HT-29 (cell line): ENCODE results near the gene SARS1. TPM values are rescaled to one million over a fixed set of nuclear protein-coding genes. Genes with fewer than 3 reads are reported as not detected.

Source experiments
- DNase-seq: peaks from one replicate; pipeline ENCODE4 v3.0.0-alpha.2; 2015; ENCODE audit warnings: low spot score
- total RNA-seq: library from RNA; depleted of rRNA; stranded (reverse); fragments of >200 nt; shearing (Covaris generic); gene quantifications from 2 replicates; pipeline ENCODE4 v1.2.3, GENCODE V29; 2014

Gene SARS1
- total RNA-seq, 1 experiment from 2014 or later: 109 TPM

DNA sequence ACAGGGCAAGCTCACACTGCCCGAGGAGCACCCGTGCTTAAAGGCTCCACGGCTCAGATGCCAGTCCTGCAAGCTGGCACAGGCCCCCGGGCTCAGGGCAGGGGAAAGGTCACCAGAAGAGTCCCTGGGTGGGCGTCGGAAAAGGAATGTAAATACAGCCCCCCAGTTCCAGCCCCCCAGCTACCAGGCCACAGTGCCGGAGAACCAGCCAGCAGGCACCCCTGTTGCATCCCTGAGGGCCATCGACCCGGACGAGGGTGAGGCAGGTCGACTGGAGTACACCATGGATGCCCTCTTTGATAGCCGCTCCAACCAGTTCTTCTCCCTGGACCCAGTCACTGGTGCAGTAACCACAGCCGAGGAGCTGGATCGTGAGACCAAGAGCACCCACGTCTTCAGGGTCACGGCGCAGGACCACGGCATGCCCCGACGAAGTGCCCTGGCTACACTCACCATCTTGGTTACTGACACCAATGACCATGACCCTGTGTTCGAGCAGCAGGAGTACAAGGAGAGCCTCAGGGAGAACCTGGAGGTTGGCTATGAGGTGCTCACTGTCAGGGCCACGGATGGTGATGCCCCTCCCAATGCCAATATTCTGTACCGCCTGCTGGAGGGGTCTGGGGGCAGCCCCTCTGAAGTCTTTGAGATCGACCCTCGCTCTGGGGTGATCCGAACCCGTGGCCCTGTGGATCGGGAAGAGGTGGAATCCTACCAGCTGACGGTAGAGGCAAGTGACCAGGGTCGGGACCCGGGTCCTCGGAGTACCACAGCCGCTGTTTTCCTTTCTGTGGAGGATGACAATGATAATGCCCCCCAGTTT lies 36.9 kb downstream of the SARS1 start:
- no peak for DNase-seq

DNA sequence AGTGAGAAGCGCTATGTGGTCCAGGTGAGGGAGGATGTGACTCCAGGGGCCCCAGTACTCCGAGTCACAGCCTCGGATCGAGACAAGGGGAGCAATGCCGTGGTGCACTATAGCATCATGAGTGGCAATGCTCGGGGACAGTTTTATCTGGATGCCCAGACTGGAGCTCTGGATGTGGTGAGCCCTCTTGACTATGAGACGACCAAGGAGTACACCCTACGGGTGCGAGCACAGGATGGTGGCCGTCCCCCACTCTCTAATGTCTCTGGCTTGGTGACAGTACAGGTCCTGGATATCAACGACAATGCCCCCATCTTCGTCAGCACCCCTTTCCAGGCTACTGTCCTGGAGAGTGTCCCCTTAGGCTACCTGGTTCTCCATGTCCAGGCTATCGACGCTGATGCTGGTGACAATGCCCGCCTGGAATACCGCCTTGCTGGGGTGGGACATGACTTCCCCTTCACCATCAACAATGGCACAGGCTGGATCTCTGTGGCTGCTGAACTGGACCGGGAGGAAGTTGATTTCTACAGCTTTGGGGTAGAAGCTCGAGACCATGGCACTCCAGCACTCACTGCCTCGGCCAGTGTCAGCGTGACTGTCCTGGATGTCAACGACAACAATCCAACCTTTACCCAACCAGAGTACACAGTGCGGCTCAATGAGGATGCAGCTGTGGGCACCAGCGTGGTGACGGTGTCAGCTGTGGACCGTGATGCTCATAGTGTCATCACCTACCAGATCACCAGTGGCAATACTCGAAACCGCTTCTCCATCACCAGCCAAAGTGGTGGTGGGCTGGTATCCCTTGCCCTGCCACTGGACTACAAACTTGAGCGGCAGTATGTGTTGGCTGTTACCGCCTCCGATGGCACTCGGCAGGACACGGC lies 37.8 kb downstream of the SARS1 start:
- no peak for DNase-seq

DNA sequence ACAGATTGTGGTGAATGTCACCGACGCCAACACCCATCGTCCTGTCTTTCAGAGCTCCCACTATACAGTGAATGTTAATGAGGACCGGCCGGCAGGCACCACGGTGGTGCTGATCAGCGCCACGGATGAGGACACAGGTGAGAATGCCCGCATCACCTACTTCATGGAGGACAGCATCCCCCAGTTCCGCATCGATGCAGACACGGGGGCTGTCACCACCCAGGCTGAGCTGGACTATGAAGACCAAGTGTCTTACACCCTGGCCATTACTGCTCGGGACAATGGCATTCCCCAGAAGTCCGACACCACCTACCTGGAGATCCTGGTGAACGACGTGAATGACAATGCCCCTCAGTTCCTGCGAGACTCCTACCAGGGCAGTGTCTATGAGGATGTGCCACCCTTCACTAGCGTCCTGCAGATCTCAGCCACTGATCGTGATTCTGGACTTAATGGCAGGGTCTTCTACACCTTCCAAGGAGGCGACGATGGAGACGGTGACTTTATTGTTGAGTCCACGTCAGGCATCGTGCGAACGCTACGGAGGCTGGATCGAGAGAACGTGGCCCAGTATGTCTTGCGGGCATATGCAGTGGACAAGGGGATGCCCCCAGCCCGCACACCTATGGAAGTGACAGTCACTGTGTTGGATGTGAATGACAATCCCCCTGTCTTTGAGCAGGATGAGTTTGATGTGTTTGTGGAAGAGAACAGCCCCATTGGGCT lies 38.6 kb downstream of the SARS1 start:
- no peak for DNase-seq

DNA sequence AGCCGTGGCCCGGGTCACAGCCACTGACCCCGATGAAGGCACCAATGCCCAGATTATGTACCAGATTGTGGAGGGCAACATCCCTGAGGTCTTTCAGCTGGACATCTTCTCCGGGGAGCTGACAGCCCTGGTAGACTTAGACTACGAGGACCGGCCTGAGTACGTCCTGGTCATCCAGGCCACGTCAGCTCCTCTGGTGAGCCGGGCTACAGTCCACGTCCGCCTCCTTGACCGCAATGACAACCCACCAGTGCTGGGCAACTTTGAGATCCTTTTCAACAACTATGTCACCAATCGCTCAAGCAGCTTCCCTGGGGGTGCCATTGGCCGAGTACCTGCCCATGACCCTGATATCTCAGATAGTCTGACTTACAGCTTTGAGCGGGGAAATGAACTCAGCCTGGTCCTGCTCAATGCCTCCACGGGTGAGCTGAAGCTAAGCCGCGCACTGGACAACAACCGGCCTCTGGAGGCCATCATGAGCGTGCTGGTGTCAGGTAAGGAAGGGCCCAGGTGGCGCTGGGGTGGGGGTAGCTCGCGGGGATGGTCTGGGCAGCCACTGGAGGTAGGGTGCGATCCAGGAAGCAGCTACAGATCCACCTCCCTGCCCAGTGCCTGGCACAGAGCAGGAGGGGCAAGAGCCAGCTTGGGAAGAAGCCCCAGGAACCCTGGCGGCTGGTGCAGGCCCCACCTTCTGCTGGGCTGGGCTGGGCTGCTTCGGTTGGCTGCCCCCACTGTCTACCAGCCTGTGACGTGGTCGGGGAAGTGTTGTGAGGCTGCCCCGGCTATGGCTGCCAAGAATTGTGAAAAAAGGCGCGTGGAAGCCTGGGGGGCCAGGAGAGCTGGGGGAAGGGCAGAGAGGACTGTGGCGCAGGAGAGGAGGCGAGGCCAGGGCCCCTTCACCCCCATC lies 39.4 kb downstream of the SARS1 start:
- no peak for DNase-seq

DNA sequence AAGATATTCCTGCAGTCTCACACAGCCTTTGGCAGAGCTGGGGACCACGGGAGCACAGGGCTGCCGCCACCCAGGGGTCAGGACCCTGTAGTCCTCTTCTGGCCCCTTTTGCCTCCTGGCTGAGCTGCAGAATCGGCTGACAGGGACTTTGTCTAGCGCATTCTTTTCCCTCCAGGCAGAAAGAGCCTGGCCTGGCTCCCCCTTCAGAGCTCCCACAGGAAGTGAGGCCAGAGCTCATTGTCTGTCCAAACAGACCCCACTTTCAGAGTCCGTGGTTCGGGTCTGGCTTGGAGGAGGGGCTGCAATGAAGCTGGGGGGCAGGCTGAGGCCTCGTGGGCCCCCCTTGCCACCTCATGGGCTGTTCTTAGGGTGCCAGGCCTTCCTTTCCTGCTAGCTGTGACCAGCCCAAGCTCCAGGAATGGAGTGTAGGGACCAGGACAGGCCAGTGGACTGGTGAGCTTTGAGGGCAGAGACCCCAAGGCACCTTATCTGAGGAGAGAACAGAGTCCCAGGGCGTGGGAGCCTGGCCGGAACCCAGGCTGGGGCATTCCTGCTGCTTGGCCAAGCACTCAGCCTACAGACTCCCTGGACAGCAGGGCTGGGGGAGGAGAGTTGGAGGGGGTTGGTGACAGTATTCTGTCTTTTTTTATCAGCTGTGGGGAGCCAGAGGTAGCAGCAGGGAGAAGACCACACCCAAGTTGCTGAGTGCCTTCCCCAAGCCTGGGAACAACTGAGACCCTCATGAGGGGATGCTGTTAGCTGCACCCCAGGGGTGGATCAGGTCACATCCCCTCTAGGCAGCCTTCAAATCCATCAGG lies 40.3 kb downstream of the SARS1 start:
- no peak for DNase-seq

DNA sequence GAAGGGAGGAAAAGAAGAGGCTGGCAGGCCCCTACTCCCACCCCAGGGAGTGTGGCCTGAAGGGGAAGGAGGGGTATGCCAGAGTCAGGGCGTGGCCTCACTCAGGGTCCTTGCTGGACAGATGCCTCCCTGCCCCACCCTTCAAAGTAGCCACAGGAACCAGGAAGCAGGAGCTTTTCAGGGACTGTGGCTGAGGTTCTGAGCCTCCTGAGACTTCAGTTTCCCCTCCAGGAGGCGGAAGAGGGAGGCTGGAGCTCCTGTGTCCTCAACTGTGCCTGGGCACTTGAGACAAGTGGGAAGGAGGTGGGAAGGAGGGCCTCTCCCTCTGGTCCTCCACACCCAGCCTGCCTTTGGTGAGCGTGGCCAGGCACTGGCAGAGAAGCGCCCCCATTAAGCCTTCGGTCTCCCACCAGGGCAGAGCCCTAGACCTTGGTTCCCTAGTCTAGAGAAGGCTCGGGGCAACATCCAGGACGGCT lies 40.9 kb downstream of the SARS1 start:
- DNase-seq: no peak

DNA sequence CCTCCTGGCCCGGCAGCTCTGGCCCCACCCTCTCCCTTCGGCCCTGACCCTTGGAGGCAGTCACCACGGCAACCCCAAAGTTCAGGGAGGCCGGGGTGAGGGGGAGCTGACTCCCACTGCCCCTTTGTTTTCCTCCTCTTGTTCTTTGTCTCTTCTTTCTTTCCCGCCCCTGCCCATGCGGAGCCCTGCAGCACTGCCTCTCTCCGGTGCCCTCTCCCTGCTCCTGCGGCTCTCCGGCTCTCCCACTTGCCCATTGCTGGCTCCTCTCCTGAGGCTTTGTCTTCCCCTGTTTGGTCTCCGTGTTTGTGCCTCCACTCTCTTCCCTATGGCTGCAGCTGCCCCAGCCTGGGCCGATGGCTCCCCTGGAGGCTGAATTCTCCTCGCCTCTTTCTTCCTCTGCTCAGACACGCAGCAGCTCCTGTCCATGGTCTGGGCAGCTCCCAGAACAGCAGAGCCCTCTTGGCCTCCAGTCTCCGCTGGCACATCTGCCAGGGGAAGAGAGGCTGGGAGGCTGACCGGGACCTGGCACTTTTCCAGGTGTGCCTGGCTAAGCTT lies 41.5 kb downstream of the SARS1 start:
- DNase-seq: no peak

DNA sequence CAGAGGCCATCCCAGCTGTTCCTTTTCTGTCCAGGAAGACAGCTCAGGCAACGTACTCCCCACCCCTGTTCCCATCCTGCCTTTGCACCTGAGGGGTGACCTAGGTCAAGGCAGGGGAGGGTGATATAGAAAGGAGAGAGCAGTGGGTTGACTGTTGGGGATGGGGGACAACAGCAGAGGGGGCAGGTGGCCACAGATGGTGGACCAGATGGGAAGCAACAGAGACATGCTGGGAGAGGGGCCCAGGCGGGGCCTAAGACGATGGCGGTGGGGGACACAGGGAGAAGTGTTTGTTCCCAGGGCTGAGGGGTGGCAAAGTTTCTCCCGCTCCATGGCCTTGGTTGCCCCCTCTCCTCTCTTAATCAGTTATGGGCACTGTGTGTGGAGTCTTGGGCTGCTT lies 42.0 kb downstream of the SARS1 start:
- no peak for DNase-seq

DNA sequence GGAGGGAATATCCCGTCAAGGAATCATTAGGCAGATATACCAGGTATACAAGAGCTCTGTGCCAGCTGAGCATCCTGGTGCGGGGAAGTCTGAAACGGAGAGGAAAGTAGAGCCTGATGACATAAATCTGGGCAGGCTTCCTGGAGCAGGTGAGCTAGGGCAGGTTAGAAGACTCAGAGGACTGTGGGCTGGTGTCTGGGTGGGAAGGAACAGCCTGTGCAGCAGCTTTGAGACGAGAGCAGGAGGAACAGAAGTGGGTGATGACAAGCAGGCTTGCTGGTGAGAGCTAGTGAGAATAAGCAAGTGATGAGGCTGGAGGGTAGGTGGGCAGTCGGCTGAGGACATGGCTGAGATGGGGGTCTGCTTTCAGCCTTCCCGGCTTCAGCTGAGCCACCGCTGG lies 42.4 kb downstream of the SARS1 start:
- DNase-seq: no peak

DNA sequence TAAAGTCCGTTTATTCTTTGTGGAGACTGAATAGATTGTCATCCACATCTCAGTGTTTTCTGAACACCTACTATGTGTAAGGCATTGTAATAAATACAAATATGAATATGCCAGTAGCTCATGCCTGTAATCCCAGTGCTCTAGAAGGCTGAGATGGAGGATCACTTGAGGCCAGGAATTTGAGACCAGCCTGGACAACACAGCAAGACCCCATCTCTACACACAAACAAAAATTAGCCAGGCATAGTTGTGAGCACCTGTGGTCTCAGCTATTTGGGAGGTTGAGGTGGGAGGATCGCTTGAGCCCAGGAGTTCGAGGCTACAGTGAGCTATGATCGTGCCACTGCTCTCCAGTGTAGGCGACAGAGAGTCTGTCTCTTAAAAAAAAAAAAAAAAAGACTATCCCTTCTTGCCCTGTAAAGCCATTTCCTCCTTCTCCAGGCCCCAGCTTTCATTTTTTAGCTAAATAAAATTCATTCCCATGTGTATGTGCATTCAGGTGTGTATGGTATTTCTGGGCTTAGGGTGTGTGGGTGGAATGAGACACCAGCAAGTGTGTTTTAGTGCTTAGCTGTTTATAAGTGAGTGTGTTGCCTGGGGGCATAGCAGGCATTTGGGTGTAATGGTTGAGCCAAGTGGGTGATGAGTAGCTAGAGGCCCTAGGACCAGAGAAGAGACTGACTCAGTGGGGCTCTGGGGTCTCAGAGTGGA lies 43.4 kb downstream of the SARS1 start:
- DNase-seq: no peak

DNA sequence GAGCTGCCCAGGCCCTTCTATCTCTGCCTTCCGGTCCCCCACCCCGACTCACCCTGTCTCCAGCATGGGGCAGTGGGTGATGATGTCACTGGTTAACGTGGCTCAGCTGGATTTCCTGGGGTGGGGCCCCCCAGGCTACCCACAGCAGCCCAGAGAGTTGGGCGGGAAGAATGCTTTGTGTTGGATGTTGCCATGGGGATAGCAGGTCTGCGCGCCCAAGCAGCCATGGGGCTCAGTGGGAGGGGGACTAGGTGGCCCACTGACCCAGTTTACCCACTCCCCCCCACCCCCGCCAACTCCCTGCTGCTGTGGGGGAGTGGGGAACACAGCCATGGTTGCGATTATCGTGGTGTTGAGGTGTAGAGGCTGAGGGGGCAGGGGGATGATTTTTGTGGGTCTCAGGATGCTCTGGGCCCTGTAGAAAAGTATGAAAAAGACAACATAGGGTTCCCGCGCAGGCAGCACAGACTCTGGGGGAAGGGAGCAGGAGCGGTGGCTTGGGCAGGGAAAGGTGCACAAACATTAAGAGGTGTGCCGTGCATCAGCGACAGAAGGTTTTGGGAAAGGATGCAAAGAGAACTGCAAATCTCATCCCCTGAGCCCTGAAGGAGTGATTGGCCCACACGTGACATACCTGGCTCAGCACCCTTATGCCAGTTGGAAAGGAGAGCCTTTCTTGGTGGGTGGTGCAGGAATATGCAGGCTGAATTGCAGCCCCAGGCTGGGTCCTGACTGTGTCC lies 44.1 kb downstream of the SARS1 start:
- no peak for DNase-seq

DNA sequence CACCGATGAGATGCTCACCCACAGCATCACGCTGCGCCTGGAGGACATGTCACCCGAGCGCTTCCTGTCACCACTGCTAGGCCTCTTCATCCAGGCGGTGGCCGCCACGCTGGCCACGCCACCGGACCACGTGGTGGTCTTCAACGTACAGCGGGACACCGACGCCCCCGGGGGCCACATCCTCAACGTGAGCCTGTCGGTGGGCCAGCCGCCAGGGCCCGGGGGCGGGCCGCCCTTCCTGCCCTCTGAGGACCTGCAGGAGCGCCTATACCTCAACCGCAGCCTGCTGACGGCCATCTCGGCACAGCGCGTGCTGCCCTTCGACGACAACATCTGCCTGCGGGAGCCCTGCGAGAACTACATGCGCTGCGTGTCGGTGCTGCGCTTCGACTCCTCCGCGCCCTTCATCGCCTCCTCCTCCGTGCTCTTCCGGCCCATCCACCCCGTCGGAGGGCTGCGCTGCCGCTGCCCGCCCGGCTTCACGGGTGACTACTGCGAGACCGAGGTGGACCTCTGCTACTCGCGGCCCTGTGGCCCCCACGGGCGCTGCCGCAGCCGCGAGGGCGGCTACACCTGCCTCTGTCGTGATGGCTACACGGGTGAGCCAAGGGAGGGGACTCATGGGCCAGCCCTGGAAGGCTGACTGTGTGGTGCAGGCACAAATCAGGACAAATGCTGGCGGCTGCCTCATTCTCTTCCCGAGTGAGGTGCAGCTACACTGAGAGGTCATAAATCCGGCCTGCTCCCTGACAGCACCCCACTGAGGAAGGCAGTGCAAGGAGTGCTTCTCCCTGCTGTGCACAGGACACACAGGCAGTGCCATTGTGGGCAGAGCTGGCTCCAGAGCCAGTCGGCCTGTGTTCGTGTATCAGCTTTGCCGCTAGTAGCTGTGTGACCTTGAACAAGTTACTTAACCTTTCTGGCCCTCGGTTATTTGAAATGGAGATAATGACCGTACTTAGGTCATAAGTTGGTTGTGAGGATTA lies 45.1 kb downstream of the SARS1 start:
- DNase-seq: no peak

DNA sequence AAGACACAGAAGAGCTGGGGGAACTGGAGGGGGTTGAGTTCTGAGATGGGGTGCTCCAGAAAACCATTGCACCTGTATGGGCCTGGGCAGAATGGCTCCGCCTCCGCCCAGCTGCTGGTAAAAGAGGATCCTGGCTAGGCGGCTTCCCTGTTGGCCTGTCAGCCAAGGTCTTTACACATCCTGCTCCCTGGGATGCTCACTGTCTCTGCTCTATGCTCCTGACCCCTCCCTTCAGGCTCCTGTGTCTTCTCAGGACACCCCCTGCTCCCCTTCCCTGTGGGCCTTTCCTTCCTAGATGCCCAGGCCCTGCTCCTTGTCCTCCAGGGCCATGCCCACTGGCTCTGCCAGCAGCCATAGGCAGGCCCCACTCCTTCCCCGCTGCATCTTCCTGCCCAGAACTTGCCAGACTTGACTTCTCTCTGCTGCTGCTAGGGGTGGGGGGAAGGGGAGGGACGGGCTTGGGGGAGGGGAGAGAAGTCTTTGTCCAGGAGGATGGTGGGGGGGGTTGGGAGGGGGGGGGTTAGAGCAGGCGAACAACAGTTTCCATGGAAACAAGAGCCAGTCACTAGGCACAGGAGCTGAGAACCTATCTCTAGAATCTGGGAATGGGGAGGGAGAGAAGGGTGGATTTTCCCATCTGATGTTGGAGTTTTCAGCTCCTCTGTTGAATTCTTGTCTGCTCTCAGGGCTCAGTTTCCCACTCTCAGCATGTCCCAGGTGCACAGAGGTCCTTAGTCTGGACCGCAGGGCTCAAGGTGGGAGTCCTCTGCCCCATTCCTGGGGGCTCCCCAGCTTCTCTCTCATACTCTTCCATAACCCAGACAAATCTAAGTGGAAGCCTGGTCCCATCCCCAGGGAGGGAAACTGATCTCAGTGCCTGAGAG lies 46.2 kb downstream of the SARS1 start:
- no peak for DNase-seq

DNA sequence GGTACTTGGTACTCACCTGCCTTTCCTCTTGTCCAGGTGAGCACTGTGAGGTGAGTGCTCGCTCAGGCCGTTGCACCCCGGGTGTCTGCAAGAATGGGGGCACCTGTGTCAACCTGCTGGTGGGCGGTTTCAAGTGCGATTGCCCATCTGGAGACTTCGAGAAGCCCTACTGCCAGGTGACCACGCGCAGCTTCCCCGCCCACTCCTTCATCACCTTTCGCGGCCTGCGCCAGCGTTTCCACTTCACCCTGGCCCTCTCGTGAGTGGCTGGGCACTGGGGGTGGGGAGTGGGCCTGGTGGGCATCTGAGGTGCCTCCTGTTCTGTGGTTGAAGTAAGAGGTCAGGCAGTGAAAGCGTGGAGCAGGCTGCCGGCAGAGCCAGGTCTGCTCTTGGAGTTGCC lies 47.3 kb downstream of the SARS1 start:
- no peak for DNase-seq

DNA sequence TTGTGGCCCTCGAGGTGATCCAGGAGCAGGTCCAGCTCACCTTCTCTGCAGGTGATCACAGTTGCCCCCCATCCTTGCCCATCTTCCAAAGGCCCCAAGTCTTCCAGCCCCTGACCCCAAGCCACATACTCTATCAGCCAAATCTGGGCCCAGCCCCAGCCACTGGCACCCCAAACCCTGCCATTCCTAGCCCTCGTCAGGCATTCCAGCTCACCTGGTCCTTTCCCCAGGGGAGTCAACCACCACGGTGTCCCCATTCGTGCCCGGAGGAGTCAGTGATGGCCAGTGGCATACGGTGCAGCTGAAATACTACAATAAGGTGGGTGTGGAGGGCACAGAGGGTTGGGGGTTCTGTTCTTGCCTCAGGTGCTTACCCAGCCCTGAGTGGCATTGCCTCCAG lies 47.9 kb downstream of the SARS1 start:
- no peak for DNase-seq
